OCI-LY1 (cell line): ENCODE measurements around the gene RBP4.

ENCODE experiments used
- H2AFZ ChIP-seq: fragments of 200-600 bp; sonication (generic), shearing (Covaris generic); 2 replicates; pipeline ENCODE4 v1.6.0; 2014; ENCODE audit warnings: antibody characterized with exemption, mild to moderate bottlenecking, low read length
- H3F3A ChIP-seq: fragments of 200-600 bp; sonication (generic), shearing (Covaris generic); 2 replicates; pipeline ENCODE4 v1.6.0; 2014; ENCODE audit warnings: mild to moderate bottlenecking, antibody characterized with exemption, low read length, moderate library complexity; ENCODE audit not compliant: insufficient read depth
- H3K27ac ChIP-seq: fragments of 200-600 bp; sonication (generic); 2 replicates; pipeline ENCODE4 v1.5.1; 2014; ENCODE audit warnings: low read length, mixed run types, mild to moderate bottlenecking, low read depth; ENCODE audit not compliant: poor library complexity, severe bottlenecking
- H3K27me3 ChIP-seq: fragments of 200-600 bp; sonication (generic); 2 replicates; pipeline ENCODE4 v1.6.0; 2014; ENCODE audit warnings: antibody characterized with exemption, mild to moderate bottlenecking, low read length, moderate library complexity; ENCODE audit not compliant: insufficient read depth
- H3K36me3 ChIP-seq: fragments of 200-600 bp; sonication (generic); 2 replicates; pipeline ENCODE4 v1.6.1; 2014; ENCODE audit warnings: mild to moderate bottlenecking, antibody characterized with exemption, low read length, moderate library complexity, mixed read lengths; ENCODE audit not compliant: insufficient read depth
- H3K4me1 ChIP-seq: fragments of 200-600 bp; sonication (generic); 2 replicates; pipeline ENCODE4 v1.5.1; 2014; ENCODE audit warnings: mild to moderate bottlenecking, low read length, moderate library complexity; ENCODE audit not compliant: insufficient read depth, severe bottlenecking
- H3K4me2 ChIP-seq: fragments of 200-600 bp; sonication (generic), shearing (Covaris generic); 2 replicates; pipeline ENCODE4 v1.6.1; 2014; ENCODE audit warnings: low read length
- H3K4me3 ChIP-seq: fragments of 200-600 bp; sonication (generic); 2 replicates; pipeline ENCODE4 v1.5.1; 2014; ENCODE audit warnings: low read length, low read depth, mild to moderate bottlenecking, mixed read lengths; ENCODE audit not compliant: poor library complexity, severe bottlenecking
- H3K79me2 ChIP-seq: fragments of 200-600 bp; shearing (Covaris generic); 2 replicates; pipeline ENCODE4 v1.6.1; 2016; ENCODE audit warnings: mixed run types, low read length, mixed read lengths; ENCODE audit not compliant: insufficient read depth
- H3K9ac ChIP-seq: fragments of 200-600 bp; sonication (generic), shearing (Covaris generic); 2 replicates; pipeline ENCODE4 v1.6.1; 2014; ENCODE audit warnings: mild to moderate bottlenecking, low read length, mixed read lengths
- H3K9me2 ChIP-seq: fragments of 200-600 bp; sonication (generic), shearing (Covaris generic); 2 replicates; pipeline ENCODE4 v1.6.1; 2014; ENCODE audit warnings: low read depth, mild to moderate bottlenecking, low read length, mixed read lengths
- H3K9me3 ChIP-seq: fragments of 200-600 bp; shearing (Covaris generic); 2 replicates; pipeline ENCODE4 v1.6.1; 2014; ENCODE audit warnings: low read length, mixed read lengths
- H4K20me1 ChIP-seq: fragments of 200-600 bp; sonication (generic), shearing (Covaris generic); 2 replicates; pipeline ENCODE4 v1.6.0; 2016; ENCODE audit warnings: mild to moderate bottlenecking, low read length; ENCODE audit not compliant: insufficient read depth
- EZH2 ChIP-seq: fragments of 200-600 bp; sonication (generic), shearing (Covaris generic); IDR thresholded peaks from 2 replicates; pipeline ENCODE4 v1.8.0; 2017; ENCODE audit warnings: borderline replicate concordance, mixed run types, mild to moderate bottlenecking, antibody characterized with exemption, low read length, moderate library complexity, mixed read lengths
- TF ChIP-seq, protein P1 (sequence below): fragments of 200-600 bp; sonication (generic), shearing (Covaris generic); IDR thresholded peaks from 2 replicates; pipeline ENCODE4 v1.5.1; 2017; ENCODE audit warnings: mild to moderate bottlenecking, antibody characterized with exemption, low read length, moderate library complexity, mixed read lengths

Gene RBP4

DNA sequence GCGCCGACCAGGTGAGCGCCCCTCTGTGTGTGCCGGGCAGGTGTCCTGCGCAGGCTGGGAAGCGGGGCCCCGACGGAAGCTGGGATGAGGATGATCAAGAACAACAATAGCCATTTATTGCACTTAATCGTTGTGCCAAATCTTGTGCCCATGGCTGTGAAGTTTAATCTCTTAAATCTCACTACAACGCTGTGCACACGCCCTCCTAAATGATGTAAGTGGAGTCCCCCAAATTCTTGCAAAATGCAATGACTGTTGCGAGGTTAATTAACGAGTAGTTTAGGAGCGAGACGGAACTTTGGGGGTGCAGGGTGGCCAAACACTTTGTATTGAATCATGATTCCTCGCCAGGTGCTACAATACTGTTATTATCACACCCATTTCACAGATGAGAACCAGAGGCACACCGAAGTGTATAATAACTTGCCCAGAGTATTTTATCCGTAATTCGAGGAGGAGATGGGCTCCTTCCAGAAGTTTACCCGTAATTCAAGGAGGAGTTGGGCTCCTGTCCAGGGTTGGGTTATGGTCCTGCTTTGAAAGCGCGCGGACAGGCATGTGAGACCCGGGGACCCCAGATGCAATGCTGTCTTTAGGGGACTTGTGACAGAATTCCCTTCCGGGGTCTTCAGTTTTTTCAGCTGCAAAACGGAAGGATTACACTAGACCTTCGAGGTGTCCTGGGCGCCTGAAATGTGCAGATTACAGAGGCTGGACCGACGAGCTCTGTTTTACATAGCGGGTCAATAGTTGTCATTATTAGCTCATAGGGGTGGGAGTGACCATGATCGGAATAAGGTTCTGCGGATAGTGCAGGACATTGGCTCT is 33.5 kb downstream of the RBP4 start:
- Histone ChIP-seq H3K4me2 (no peak overlapping the region), H2AFZ (no peak overlapping the region), H3K36me3 (no peaks in the 10 kb centered on the region), H3K9me2 (no peaks in the 10 kb centered on the region), H3K4me3 (no peak overlapping the region), H3K27ac (no peak overlapping the region), H3K27me3 (no peaks in the 10 kb centered on the region), H3K4me1 (no peaks in the 10 kb centered on the region), H3K9ac (no peak overlapping the region), H3K79me2 (no peaks in the 10 kb centered on the region), H3K9me3 (no peaks in the 10 kb centered on the region), H4K20me1 (no peaks in the 10 kb centered on the region), H3F3A (no peaks in the 10 kb centered on the region)
- TF ChIP-seq, protein P1, sequence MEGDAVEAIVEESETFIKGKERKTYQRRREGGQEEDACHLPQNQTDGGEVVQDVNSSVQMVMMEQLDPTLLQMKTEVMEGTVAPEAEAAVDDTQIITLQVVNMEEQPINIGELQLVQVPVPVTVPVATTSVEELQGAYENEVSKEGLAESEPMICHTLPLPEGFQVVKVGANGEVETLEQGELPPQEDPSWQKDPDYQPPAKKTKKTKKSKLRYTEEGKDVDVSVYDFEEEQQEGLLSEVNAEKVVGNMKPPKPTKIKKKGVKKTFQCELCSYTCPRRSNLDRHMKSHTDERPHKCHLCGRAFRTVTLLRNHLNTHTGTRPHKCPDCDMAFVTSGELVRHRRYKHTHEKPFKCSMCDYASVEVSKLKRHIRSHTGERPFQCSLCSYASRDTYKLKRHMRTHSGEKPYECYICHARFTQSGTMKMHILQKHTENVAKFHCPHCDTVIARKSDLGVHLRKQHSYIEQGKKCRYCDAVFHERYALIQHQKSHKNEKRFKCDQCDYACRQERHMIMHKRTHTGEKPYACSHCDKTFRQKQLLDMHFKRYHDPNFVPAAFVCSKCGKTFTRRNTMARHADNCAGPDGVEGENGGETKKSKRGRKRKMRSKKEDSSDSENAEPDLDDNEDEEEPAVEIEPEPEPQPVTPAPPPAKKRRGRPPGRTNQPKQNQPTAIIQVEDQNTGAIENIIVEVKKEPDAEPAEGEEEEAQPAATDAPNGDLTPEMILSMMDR = no peak
- no peak for TF ChIP-seq EZH2

DNA sequence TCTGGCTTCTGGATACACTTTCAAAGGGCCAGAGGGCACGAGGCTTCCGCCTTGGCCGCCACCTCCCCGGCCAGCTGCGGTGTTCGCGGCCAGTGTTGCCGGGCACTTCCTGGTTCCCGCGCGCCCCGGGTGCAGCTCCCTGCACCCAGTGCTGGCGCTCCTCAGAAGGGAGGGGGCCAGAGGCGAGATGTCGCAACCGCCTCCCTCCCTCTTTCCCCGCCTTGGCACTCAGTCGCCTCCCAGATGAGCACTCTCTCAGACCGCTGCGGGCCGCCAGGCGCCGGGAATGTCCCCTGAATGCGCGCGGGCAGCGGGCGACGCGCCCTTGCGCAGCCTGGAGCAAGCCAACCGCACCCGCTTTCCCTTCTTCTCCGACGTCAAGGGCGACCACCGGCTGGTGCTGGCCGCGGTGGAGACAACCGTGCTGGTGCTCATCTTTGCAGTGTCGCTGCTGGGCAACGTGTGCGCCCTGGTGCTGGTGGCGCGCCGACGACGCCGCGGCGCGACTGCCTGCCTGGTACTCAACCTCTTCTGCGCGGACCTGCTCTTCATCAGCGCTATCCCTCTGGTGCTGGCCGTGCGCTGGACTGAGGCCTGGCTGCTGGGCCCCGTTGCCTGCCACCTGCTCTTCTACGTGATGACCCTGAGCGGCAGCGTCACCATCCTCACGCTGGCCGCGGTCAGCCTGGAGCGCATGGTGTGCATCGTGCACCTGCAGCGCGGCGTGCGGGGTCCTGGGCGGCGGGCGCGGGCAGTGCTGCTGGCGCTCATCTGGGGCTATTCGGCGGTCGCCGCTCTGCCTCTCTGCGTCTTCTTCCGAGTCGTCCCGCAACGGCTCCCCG is 34.4 kb downstream of the RBP4 start, which contains the start of gene FFAR4:
Gene FFAR4, plus strand, starts transcription at position 231 of the 842 bp plus-strand sequence. Its CDS starts 56 bp downstream, at position 287.
- H3K9me3 ChIP-seq = no peaks in the 10 kb centered on the region
- no peaks in the 10 kb centered on the region for H3F3A ChIP-seq
- H3K4me1 ChIP-seq = no peaks in the 10 kb centered on the region
- H4K20me1 ChIP-seq = no peaks in the 10 kb centered on the region
- H3K79me2 ChIP-seq = no peaks in the 10 kb centered on the region
- no peaks in the 10 kb centered on the region for H3K27me3 ChIP-seq
- H3K4me3 ChIP-seq = no peak within 1 kb of the TSS
- no peak within 1 kb of the TSS for H2AFZ ChIP-seq
- H3K27ac ChIP-seq = no peak within 1 kb of the TSS
- H3K36me3 ChIP-seq = no peaks in the 10 kb centered on the region
- H3K9ac ChIP-seq = no peak within 1 kb of the TSS
- H3K9me2 ChIP-seq = no peaks in the 10 kb centered on the region
- no peak for TF ChIP-seq EZH2
- TF ChIP-seq, protein P1 = no peak
- H3K4me2 ChIP-seq = no peak within 1 kb of the TSS

DNA sequence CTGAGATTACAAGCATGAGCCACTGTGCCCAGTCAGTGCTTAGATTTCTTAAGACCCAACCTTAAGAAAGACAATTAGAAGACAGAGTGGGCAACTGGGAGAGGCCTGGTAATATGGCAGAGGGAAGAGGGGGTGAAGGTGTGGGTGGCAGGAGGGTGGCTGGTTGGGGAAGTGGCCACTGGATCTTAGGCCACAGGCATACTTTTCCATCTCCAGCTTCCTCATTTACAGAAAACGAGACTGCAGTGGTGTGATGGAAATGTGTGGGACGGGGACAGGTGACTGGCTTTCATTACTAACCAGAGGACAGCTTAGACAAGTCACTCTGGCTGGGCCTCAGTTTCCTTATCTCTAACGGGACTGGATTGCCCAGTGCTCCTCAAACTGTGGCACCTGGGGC is 35.6 kb downstream of the RBP4 start:
- no peak overlapping the region for H3K27ac ChIP-seq
- no peaks in the 10 kb centered on the region for H3K27me3 ChIP-seq
- no peak overlapping the region for H3K4me3 ChIP-seq
- TF ChIP-seq, protein P1 = no peak
- no peak for TF ChIP-seq EZH2
- H3K79me2 ChIP-seq = no peaks in the 10 kb centered on the region
- no peaks in the 10 kb centered on the region for H3K36me3 ChIP-seq
- no peaks in the 10 kb centered on the region for H3F3A ChIP-seq
- H3K4me1 ChIP-seq = no peaks in the 10 kb centered on the region
- no peaks in the 10 kb centered on the region for H4K20me1 ChIP-seq
- no peaks in the 10 kb centered on the region for H3K9me3 ChIP-seq
- H3K9me2 ChIP-seq = no peaks in the 10 kb centered on the region
- no peak overlapping the region for H3K4me2 ChIP-seq
- no peak overlapping the region for H3K9ac ChIP-seq
- H2AFZ ChIP-seq = no peak overlapping the region
